ENCODE data around the gene ERBB2.
"Not testable (repeated sequence)": the region's sequence is repeated elsewhere in the genome, so short reads cannot be mapped to it uniquely, and the experiment has no call there.

Gene ERBB2

GRCh38 chr17:39746145-39746461 is 46.2 kb downstream of the ERBB2 start:
- H3K27ac ChIP-seq, result no peak overlapping the region
- TF ChIP-seq CTCF (conservative IDR thresholded peaks at IDR 0.05) (no peak), ZFX (IDR thresholded peaks at IDR 0.05) (no peak)

GRCh38 chr17:39747745-39748144 is 47.9 kb downstream of the ERBB2 start:
- no peak overlapping the region for H3K27ac ChIP-seq
- TF ChIP-seq CTCF (conservative IDR thresholded peaks at IDR 0.05) (no peak), ZFX (IDR thresholded peaks at IDR 0.05) (no peak)

DNA sequence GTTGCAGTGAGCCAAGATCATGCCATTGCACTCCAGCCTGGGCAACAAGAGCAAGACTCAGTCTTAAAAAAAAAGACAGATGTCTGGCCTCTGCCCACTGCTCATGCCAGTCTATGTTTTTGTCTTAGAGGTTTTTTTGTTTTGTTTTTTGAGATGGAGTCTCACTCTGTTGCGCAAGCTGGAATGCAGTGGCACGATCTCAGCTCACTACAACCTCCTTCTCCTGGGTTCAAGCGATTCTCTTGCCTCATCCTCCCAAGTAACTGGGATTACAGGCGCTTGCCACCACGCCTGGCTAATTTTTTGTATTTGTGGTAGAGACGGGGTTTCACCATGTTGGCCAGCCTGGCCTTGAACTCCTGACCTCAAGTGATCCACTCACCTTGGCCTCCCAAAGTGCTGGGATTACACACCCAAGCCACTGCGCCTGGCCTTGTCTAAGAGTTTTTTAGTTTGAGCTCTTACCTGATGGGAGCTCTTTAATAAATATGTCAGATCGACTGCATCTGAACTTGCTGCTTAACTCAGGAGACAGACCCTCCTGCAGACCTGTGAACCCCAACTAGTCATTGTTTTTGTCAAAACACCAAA is 48.7 kb downstream of the ERBB2 start:
- H3K27ac ChIP-seq, result not testable (repeated sequence)

DNA sequence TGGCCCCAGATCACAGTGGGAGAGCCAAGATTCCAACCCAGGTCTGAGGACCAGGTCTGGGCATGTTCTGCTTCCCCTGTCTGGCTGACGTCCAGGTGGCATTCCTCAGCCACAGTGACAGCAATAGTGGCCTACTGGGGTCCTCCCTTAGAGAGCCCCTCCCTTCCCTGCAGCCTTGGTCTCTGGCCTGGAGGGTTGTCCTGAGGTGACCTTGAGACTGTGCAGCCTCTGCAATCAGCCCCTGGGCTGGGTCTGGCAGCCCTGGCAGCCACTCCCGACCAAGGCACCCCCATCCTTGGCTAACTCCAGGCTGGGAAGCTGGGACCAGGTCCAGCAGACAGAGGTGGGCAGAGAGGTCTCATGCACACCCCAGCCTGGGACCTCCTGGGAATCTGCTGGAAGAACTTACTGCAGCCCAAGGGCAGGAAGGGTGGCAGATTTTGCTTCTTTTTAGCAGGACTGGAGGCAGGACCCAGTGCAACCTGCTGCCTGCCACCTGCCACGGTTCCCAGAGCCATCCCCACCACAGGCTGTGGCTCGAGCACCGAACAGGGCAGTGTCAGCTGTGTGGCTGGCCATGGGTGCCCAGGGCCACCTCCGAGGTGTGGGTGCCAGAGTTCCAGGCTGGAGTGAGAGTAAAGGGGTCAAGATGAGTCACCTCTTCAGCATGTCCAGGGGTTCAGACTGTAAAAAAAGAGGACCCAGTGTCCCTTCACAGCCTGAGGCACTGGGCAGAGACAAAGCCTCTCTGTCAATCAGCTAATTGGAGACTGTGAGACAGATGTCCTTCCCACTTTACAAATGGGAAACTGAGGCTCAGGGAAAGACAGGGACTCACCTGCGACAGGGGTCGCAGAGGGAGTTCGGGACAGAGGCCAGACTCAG is 50.5 kb downstream of the ERBB2 start:
- TF ChIP-seq ZFX (IDR thresholded peaks at IDR 0.05) (no peak), CTCF (conservative IDR thresholded peaks at IDR 0.05) (no peak)
- no peak overlapping the region for H3K27ac ChIP-seq

GRCh38 chr17:39751016-39751543 is 51.2 kb downstream of the ERBB2 start:
- H3K27ac ChIP-seq, result no peak overlapping the region
- TF ChIP-seq ZFX (IDR thresholded peaks at IDR 0.05) (no peak), CTCF (conservative IDR thresholded peaks at IDR 0.05) (no peak)

DNA sequence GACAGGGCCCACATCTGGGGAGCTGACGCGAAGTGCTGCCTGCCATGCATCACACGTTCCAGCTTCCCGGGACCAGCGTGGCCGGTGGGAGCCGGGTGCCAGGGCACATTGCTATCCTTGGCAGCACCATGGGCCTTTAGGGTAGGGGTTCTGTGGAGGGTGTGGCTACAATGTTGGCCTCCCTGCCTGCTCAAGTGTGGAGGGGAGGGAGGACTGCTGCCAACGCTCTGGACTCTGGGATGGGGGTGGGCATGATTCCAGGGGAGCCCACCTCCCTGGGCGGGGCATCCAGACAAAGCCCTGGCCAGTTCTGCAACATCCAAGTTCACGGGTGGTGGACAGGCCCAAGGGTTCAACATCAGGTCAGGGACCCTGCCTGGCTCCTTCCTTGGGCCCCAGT is 51.8 kb downstream of the ERBB2 start:
- no peak overlapping the region for H3K27ac ChIP-seq
- TF ChIP-seq CTCF (conservative IDR thresholded peaks at IDR 0.05) (no peak), ZFX (IDR thresholded peaks at IDR 0.05) (no peak)

GRCh38 chr17:39752241-39752881 is 52.5 kb downstream of the ERBB2 start:
- H3K27ac ChIP-seq, result no peak overlapping the region
- no peak for TF ChIP-seq CTCF (conservative IDR thresholded peaks at IDR 0.05)
- TF ChIP-seq ZFX (IDR thresholded peaks at IDR 0.05), result no peak
